Urothelium cell line (cell line): ENCODE measurements around the gene FCRLA.

Experiments
- DNase-seq: peaks from one replicate; pipeline ENCODE4 v3.0.0; 2011; ENCODE audit warnings: low spot score, mixed read lengths
- FAIRE-seq: peaks from 2 replicates; lab custom pipeline; 2011; peaks lifted over from hg19 to GRCh38; lab: Jason Lieb, UNC

FCRLA gene

DNA sequence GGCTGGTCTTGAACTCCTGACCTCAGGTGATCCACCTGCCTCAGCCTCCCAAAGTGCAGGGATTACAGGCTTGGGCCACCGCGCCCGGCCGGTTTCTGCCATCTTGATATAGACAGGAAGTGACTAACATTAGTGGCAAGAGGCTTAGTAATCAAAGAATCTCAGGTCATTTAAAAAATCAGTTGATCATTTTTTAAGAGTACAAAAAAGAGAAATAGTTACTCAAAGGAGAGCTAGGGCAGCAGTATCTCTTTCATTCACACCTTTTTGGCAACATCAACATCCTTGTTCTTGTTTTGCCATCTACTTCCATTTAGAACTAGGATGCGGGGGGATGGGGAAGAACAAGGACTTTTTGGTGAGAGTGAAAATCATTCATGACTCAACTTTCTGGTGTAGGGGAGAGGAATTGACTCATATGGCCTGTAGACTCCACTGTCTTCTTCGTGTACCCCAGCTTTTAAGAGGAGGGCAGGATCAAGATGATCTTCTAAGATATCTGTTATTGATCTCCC lies 23.1 kb downstream of the FCRLA start:
- DNase-seq (peak; percentile 40), FAIRE-seq (no peak)

DNA sequence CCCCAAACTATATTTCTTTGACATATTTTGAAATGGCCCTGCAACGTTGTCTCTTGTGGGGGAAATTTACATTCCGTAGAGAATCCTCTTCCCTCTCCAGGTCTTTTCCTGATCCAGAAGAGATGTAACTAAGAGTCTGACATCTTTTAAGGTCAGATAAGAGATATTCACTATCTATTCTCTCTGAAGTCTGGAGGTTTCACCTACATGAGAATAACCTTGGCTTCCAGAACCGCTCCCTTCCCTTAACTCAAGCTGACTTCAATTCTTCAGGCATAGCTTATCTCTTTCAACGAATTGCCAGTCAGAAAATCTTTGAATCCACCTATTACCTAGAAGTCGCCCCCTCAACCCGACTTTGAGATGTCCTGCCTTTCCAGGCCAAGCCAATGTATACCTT lies 24.2 kb downstream of the FCRLA start:
- FAIRE-seq, result no peak
- no peak for DNase-seq

- DNase-seq (no peak), FAIRE-seq (no peak)
Measured at GRCh38 chr1:161731981-161732718, 25.1 kb downstream of the FCRLA start.

DNA sequence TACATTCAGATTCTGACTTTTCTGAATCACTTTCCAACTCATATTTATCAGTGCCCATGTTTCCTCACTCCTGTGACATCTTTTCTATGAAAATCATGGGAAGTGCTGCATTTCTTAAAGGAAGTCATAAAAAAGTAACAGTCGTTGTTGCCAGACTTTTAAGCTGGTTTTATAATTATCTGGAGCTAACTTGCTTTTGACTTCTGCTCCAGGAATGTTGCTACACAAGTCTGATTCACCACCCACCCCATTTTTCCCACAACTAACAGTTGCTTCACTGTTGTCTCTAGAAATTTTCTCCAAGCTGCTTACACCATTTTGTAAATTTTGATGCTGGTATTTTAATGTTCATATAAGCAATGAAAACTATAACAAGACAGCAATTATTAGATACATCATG lies 26.5 kb downstream of the FCRLA start:
- DNase-seq (peak; percentile 12), FAIRE-seq (no peak)

GRCh38 chr1:161735837-161736236 lies 28.8 kb downstream of the FCRLA start:
- DNase-seq (no peak), FAIRE-seq (no peak)

DNA sequence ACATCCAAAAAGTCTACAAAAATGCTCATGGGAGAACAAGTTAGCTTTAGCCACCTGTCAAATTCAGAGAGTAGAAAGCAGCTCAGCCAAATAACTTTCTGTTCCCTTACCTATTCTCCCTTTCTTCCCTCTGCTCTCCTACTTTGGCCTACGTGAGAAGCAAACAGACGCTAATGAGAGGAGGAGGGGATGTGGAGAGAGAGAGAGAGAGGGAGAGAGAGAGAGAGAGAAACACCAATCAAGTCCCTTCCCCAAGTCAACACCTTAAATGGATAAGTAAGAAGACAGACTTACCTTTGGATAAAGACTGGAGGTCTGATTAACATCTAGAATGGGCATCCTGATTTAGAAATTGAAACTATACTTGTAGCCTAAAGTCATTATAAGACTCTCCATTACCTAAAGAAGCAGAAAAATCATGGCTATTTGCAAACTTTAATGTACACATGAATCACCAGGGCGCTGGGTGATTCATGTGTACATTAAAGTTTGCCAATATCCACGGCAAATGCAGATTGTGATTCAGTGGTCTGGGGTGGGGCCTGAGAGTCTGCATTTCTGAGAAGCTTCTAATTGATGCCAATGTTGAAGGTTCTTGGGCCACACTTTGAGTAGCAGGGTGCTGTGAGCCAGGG lies 29.4 kb downstream of the FCRLA start:
- no peak for FAIRE-seq
- no peak for DNase-seq

DNA sequence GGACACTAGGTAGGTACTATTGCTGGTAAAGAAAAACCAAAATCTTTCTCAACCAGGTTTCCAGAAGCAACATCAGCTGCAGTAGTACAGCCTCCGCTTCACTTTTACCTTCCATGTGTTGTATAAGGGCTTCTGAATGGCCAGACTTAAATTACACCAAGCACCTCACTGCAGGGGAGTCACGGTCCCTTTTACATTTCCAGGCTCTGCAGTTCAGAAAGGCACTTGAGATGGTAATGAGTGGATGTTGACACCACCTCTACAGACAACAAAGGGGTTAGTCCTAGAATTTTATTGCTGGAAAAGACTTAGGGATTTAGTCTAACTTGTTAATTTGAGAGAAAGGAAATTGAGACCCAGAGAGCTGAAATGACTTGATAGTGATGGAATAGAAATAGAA lies 30.6 kb downstream of the FCRLA start:
- no peak for FAIRE-seq
- DNase-seq, result no peak

GRCh38 chr1:161738627-161739287 lies 31.7 kb downstream of the FCRLA start:
- FAIRE-seq (no peak), DNase-seq (peak; percentile 63)

DNA sequence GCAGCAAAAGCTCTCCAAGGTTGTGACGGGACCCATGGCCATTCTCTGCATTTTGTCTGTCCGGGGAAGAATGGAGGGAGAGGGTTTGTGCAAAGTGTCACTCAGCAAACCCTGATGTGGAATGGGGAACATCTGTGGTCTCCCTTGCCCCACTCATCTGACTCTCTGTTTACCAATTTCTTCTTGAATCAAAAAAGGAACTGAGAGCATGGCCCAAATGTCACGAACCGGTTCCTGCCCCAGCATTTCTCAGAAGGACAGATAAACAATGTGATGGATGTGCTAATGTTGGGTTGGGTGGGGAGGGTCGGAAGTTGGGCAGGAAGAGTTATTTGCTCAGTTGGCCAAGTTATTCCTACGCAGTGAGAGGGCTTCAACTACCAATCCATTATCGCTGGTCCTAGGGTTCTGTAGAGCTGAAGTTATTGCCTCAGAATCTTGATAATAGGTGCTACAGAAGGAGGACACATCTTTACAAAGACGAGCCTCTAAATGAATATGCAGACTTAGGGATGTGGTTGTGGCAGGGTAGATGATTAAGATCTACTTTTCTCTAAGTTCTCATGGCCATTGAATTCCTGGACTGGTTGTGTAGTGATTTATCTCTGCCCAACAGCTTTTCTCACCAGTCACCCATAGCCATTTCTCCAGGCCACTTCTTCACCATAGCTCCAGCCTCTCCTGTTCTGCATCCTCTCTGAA lies 33.0 kb downstream of the FCRLA start:
- FAIRE-seq, result no peak

GRCh38 chr1:161740921-161741320 lies 33.9 kb downstream of the FCRLA start:
- DNase-seq (no peak), FAIRE-seq (no peak)

More for the DNA sequence above, 33.0 kb downstream of the FCRLA start:
- no peak for DNase-seq

- DNase-seq (no peak), FAIRE-seq (no peak)
Measured at GRCh38 chr1:161743231-161743630, 36.2 kb downstream of the FCRLA start.

GRCh38 chr1:161747801-161748200 lies 40.8 kb downstream of the FCRLA start:
- DNase-seq (no peak), FAIRE-seq (no peak)

- no peak for FAIRE-seq
Measured at GRCh38 chr1:161749509-161750407, 42.7 kb downstream of the FCRLA start, which contains the start of gene DUSP12. Gene DUSP12 (plus strand): TSS chr1:161749786. CDS start chr1:161749802, 16 bp downstream.

DNA sequence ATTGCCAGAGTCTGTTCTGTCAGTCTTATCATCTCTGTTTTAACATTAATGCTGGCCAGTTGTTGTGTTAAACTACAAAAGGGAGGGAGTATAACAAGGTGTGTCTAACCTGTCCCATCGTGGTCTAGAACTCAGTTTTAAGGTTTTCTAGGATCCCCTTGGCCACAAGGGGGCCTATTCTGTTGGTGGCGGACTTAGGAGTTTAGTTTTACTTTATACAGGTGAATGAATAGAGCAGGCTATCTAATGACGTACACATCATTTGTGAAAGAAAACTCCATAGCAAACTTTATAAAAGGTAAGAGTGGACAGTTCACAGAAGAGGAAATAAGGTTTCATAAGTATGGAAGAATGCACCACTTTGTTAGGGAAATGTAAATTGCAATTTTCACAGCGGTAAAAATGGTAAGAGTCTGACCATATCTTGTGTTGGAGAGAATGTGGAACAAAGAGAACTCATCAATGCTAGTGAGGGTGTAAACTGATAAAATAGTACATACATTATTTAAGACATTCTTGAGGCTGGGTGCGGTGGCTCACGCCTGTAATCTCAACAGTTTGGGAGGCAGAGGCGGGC lies 56.6 kb downstream of the FCRLA start:
- DNase-seq, result peak; percentile 39

More at GRCh38 chr1:161749509-161750407, 42.7 kb downstream of the FCRLA start, which contains the start of gene DUSP12:
- DNase-seq, result peak; percentile 96

More for the DNA sequence above, 56.6 kb downstream of the FCRLA start:
- FAIRE-seq, result no peak
